GM12878 (cell line): ENCODE results near the gene GAS2.

Source experiments
- EP300 ChIP-seq, 2 experiments: fragments of 150-350 bp in 1 of 2; IDR thresholded peaks; 2 replicates each; pipeline ENCODE4 v1.6.1; 2011 to 2012; ENCODE audit warnings: low read depth in 2 of 2, low read length in 2 of 2, borderline replicate concordance in 1 of 2, improper control_type of control experiment in 1 of 2, inconsistent platforms in 1 of 2; ENCODE audit not compliant: control insufficient read depth in 1 of 2
- NRF1 ChIP-seq: conservative IDR thresholded peaks from 2 replicates; pipeline ENCODE4 v1.6.1; 2011; ENCODE audit warnings: mild to moderate bottlenecking, low read depth, low read length, improper control_type of control experiment
- RFX5 ChIP-seq: IDR thresholded peaks from 2 replicates; pipeline ENCODE4 v1.6.1; 2011; ENCODE audit warnings: low read depth, low read length, improper control_type of control experiment
- TF ChIP-seq, protein P1 (sequence below): IDR thresholded peaks from 2 replicates; pipeline ENCODE4 v1.6.1; 2012; ENCODE audit warnings: mild to moderate bottlenecking, low read depth, low read length
- TF ChIP-seq, protein P2 (sequence below), 3 experiments: IDR thresholded peaks in 2 of 3; conservative IDR thresholded peaks in 1 of 3; 2 replicates each; pipeline ENCODE4 v1.5.1; 2011; ENCODE audit warnings: low read depth in 3 of 3, low read length in 3 of 3, mild to moderate bottlenecking in 3 of 3, control low read depth in 2 of 3, moderate library complexity in 2 of 3, inconsistent platforms in 1 of 3, mixed read lengths in 1 of 3; ENCODE audit not compliant: control insufficient read depth in 2 of 3, insufficient read depth in 1 of 3; ENCODE audit errors: extremely low read depth in 1 of 3

DNA sequence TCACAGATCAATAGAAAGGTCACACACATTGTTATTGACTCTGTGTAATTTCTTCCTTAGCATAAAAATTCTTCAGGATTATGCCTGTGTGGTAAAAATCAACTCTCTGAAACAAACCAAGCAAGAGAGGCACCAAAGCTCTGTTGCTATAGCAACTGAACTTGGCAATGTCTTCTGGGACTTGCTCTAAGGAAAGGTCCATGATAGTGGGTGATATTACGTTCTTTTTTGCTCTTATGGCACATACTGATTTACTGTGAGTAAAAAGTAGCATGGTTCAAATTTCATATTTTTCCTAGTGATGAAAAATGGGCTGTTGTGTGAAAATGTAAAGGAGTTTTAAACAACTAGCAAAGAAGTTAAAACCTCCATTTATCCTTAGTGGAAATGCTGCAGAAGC, 96.8 kb downstream of the GAS2 start:
- TF ChIP-seq RFX5: no peak
- TF ChIP-seq EP300 (IDR thresholded peaks at IDR 0.05; ENCODE audit: borderline replicate concordance in 1 of 2, control insufficient read depth in 1 of 2, low read depth in 2 of 2, low read length in 2 of 2): no peak
- TF ChIP-seq, protein P1, sequence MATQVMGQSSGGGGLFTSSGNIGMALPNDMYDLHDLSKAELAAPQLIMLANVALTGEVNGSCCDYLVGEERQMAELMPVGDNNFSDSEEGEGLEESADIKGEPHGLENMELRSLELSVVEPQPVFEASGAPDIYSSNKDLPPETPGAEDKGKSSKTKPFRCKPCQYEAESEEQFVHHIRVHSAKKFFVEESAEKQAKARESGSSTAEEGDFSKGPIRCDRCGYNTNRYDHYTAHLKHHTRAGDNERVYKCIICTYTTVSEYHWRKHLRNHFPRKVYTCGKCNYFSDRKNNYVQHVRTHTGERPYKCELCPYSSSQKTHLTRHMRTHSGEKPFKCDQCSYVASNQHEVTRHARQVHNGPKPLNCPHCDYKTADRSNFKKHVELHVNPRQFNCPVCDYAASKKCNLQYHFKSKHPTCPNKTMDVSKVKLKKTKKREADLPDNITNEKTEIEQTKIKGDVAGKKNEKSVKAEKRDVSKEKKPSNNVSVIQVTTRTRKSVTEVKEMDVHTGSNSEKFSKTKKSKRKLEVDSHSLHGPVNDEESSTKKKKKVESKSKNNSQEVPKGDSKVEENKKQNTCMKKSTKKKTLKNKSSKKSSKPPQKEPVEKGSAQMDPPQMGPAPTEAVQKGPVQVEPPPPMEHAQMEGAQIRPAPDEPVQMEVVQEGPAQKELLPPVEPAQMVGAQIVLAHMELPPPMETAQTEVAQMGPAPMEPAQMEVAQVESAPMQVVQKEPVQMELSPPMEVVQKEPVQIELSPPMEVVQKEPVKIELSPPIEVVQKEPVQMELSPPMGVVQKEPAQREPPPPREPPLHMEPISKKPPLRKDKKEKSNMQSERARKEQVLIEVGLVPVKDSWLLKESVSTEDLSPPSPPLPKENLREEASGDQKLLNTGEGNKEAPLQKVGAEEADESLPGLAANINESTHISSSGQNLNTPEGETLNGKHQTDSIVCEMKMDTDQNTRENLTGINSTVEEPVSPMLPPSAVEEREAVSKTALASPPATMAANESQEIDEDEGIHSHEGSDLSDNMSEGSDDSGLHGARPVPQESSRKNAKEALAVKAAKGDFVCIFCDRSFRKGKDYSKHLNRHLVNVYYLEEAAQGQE: no peak
- TF ChIP-seq, protein P2, sequence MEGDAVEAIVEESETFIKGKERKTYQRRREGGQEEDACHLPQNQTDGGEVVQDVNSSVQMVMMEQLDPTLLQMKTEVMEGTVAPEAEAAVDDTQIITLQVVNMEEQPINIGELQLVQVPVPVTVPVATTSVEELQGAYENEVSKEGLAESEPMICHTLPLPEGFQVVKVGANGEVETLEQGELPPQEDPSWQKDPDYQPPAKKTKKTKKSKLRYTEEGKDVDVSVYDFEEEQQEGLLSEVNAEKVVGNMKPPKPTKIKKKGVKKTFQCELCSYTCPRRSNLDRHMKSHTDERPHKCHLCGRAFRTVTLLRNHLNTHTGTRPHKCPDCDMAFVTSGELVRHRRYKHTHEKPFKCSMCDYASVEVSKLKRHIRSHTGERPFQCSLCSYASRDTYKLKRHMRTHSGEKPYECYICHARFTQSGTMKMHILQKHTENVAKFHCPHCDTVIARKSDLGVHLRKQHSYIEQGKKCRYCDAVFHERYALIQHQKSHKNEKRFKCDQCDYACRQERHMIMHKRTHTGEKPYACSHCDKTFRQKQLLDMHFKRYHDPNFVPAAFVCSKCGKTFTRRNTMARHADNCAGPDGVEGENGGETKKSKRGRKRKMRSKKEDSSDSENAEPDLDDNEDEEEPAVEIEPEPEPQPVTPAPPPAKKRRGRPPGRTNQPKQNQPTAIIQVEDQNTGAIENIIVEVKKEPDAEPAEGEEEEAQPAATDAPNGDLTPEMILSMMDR (IDR thresholded peaks at IDR 0.05 in 2 of 3, conservative IDR thresholded peaks at IDR 0.05 in 1 of 3; ENCODE audit: control insufficient read depth in 2 of 3, extremely low read depth in 1 of 3, insufficient read depth in 1 of 3, low read depth in 3 of 3, low read length in 3 of 3): no peak
- TF ChIP-seq NRF1: no peak
